HepG2 (cell line): ENCODE measurements around the gene PRKAR1B. TPM values are rescaled to one million over a fixed set of nuclear protein-coding genes. Genes with fewer than 3 reads are reported as not detected.

Source experiments
- ATAC-seq: fragments of 200-7000 bp; cut with Tn5 transposase; 3 replicates; pipeline ENCODE4 v1.9.1; 2020; ENCODE audit warnings: mild to moderate bottlenecking, moderate library complexity
- BruUV-seq: library from RNA; stranded (reverse); fragments of 400-500 nt; replicated peaks from 2 replicates; lab custom pipeline; 2021; lab: Mats Ljungman, UMichigan
- CTCF ChIA-PET: fragments of 300-600 bp; formaldehyde crosslinking; extraction: SDS; loops from one replicate; lab custom pipeline; 2021; ENCODE audit warnings: low total read pairs, inconsistent platforms, low intra/inter-chr PET ratio; lab: Yijun Ruan, JAX
- POLR2A ChIA-PET: fragments of 350-600 bp; sonication (Branson Sonifier 250); formaldehyde crosslinking; loops from one replicate; lab custom pipeline; 2020; ENCODE audit warnings: antibody characterized with exemption, inconsistent platforms; lab: Yijun Ruan, JAX
- DNase-seq: peaks from one replicate; pipeline ENCODE4 v3.0.0-alpha.2; 2015; ENCODE audit warnings: low spot score
- FAIRE-seq: peaks from 3 replicates; lab custom pipeline; 2011; peaks lifted over from hg19 to GRCh38; lab: Jason Lieb, UNC
- H2AFZ ChIP-seq: one replicate; pipeline ENCODE4 v1.6.1; 2011; ENCODE audit warnings: low read length, inconsistent platforms
- H3K27ac ChIP-seq: fragments of 300-600 bp; 3 replicates; pipeline ENCODE4 v1.8.0; 2011; ENCODE audit warnings: mixed run types, mild to moderate bottlenecking, mixed read lengths, low read length, inconsistent platforms; ENCODE audit not compliant: insufficient read depth; ENCODE audit errors: extremely low read length
- H3K27me3 ChIP-seq, 2 experiments: fragments of 200-600 bp in 1 of 2; 2 replicates in 1 of 2; 3 replicates in 1 of 2; pipeline versions ENCODE4 v1.6.0 to v1.8.0; 2011; ENCODE audit warnings: low read length in 2 of 2, mild to moderate bottlenecking in 2 of 2, moderate library complexity in 2 of 2, inconsistent platforms in 1 of 2; ENCODE audit not compliant: insufficient read depth in 2 of 2, control insufficient read depth in 1 of 2
- H3K36me3 ChIP-seq, 2 experiments: fragments of 200-600 bp in 1 of 2; replicated peaks in 1 of 2; 2 replicates in 1 of 2; 3 replicates in 1 of 2; pipeline versions ENCODE4 v1.5.1 to v1.8.0; 2011; ENCODE audit warnings: low read length in 2 of 2, inconsistent platforms in 1 of 2; ENCODE audit not compliant: insufficient read depth in 2 of 2, control insufficient read depth in 1 of 2
- H3K4me1 ChIP-seq: 2 replicates; pipeline ENCODE4 v1.5.1; 2012; ENCODE audit warnings: low read length, inconsistent platforms; ENCODE audit not compliant: insufficient read depth
- H3K4me2 ChIP-seq: 2 replicates; pipeline ENCODE4 v1.6.0; 2011; ENCODE audit warnings: low read depth, low read length, inconsistent platforms
- H3K4me3 ChIP-seq, 3 experiments: fragments of 200-600 bp in 1 of 3; sonication (generic), shearing (Covaris generic) in 1 of 3; replicated peaks in 1 of 3; 2 replicates each; pipeline ENCODE4 v1.5.1; 2011 to 2016; ENCODE audit warnings: low read length in 3 of 3, inconsistent platforms in 2 of 3, low read depth in 2 of 3, mild to moderate bottlenecking in 2 of 3, control low read depth in 1 of 3, mixed read lengths in 1 of 3; ENCODE audit not compliant: insufficient read depth in 1 of 3
- H3K79me2 ChIP-seq: one replicate; pipeline ENCODE4 v1.6.1; 2011; ENCODE audit warnings: low read length, inconsistent platforms; ENCODE audit not compliant: insufficient read depth
- H3K9ac ChIP-seq: 2 replicates; pipeline ENCODE4 v1.6.0; 2011; ENCODE audit warnings: mild to moderate bottlenecking, low read depth, low read length, inconsistent platforms; ENCODE audit not compliant: insufficient read depth
- H3K9me3 ChIP-seq: 2 replicates; pipeline ENCODE4 v1.5.1; 2012; ENCODE audit warnings: mild to moderate bottlenecking, low read length
- H4K20me1 ChIP-seq: 2 replicates; pipeline ENCODE4 v1.6.0; 2011; ENCODE audit warnings: inconsistent platforms, mild to moderate bottlenecking, low read length, moderate library complexity; ENCODE audit not compliant: insufficient read depth
- KLF9 ChIP-seq: IDR thresholded peaks from 2 replicates; pipeline ENCODE4 v1.6.1; 2016; ENCODE audit warnings: low read depth
- PHF21A ChIP-seq: sonication (generic); formaldehyde crosslinking; IDR thresholded peaks from 2 replicates; pipeline ENCODE4 v1.5.0; 2020; ENCODE audit warnings: mild to moderate bottlenecking, missing genetic modification reagents
- PREB ChIP-seq: sonication (generic); formaldehyde crosslinking; IDR thresholded peaks from 2 replicates; pipeline ENCODE4 v1.4.0; 2020; ENCODE audit warnings: missing genetic modification reagents
- THAP9 ChIP-seq: sonication (generic); formaldehyde crosslinking; IDR thresholded peaks from 2 replicates; pipeline ENCODE4; 2020; ENCODE audit warnings: missing genetic modification reagents, mild to moderate bottlenecking, borderline replicate concordance
- WGBS: methylation state at CpG from one replicate; pipeline ENCODE4 v1.1.6; 2017; ENCODE audit warnings: low lambda C conversion rate; 5-methylcytosine and 5-hydroxymethylcytosine counted together
- in situ Hi-C: cut with HindIII; loops from 2 replicates; pipeline ENCODE4 v1.10.0; 2017; ENCODE audit warnings: low pct_unique_long_range_greater_than_20kb; ENCODE audit not compliant: extremely low pct_ligation_motif_present
- intact Hi-C: fragments of 100-400 bp; cut with micrococcal nuclease; formaldehyde crosslinking; loops from one replicate; pipeline ENCODE4 v1.10.0; 2022; ENCODE audit not compliant: unreplicated experiment
- polyA plus RNA-seq, 8 experiments: library from polyadenylated mRNA; depleted of rRNA in 3 of 8; stranded (reverse) in 7 of 8; unstranded in 1 of 8; fragments of >200 nt; fragmentation: Illumina TruSeq in 4 of 8; extraction: Trizol in 4 of 8; gene quantifications; 2 replicates each; pipeline versions ENCODE4 v1.2.1 to v1.2.3, GENCODE V29; 2011 to 2016; ENCODE audit warnings: low read depth in 4 of 8, missing spikeins in 1 of 8, mixed read lengths in 1 of 8; ENCODE audit not compliant: insufficient read depth in 1 of 8
- total RNA-seq, 5 experiments: library from RNA; depleted of rRNA; stranded (reverse); fragments of >200 nt; fragmentation: Illumina TruSeq; extraction: Trizol; gene quantifications; 2 replicates each; pipeline ENCODE4 v1.2.3, GENCODE V29; 2016; ENCODE audit warnings: low read depth in 1 of 5
- TF ChIP-seq, protein P1 (sequence below): sonication (generic); formaldehyde crosslinking; IDR thresholded peaks from 2 replicates; pipeline ENCODE4 v1.4.0; 2020; ENCODE audit warnings: missing genetic modification reagents

PRKAR1B gene
- total and polyA plus RNA-seq, 2 of the 13 experiments (the other 11 are each of a cell fraction or from before 2014, with no cell fraction given): 7.9 to 28.2 TPM

GRCh38 chr7:523347-524336 lies 203.4 kb downstream of the PRKAR1B start (continued):
- TF ChIP-seq THAP9 (CRISPR knock-in tag) (no peak), PREB (CRISPR knock-in tag) (no peak)

DNA sequence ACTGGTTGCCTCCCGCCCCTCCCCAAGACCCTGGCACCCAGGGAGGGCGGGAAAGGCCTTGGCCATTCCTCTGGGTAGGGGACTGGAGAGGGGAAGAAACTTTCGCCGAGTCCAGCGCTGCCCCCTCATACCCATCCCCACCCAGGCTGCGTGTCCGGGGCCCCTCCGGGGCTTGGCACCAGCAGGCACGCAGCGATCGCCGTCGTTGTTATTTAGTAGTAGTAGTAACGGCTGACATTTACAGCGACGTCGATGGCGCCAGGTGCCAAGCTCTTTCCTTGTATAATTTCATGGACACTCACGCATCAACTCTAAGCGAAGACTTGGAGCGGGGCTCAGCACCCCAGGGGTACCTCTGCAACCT lies 204.1 kb downstream of the PRKAR1B start:
- no peak overlapping the region for H2AFZ ChIP-seq

More for the DNA sequence above, 204.1 kb downstream of the PRKAR1B start:
- no peak overlapping the region for H3K9ac ChIP-seq
- no peak overlapping the region for H3K27ac ChIP-seq
- CTCF ChIA-PET: no interaction called here
- POLR2A ChIA-PET: no interaction called here
- peak overlapping the region; percentile 60 for H3K4me2 ChIP-seq
- TF ChIP-seq PHF21A (CRISPR knock-in tag): 0 out of 2 replicates have a peak, but pooled peaks have one; percentile 10
- TF ChIP-seq, protein P1, sequence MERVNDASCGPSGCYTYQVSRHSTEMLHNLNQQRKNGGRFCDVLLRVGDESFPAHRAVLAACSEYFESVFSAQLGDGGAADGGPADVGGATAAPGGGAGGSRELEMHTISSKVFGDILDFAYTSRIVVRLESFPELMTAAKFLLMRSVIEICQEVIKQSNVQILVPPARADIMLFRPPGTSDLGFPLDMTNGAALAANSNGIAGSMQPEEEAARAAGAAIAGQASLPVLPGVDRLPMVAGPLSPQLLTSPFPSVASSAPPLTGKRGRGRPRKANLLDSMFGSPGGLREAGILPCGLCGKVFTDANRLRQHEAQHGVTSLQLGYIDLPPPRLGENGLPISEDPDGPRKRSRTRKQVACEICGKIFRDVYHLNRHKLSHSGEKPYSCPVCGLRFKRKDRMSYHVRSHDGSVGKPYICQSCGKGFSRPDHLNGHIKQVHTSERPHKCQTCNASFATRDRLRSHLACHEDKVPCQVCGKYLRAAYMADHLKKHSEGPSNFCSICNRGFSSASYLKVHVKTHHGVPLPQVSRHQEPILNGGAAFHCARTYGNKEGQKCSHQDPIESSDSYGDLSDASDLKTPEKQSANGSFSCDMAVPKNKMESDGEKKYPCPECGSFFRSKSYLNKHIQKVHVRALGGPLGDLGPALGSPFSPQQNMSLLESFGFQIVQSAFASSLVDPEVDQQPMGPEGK (CRISPR knock-in tag): 0 out of 2 replicates have a peak, but pooled peaks have one; percentile 1
- no peak for TF ChIP-seq KLF9 (CRISPR knock-in tag)
- H3K36me3 ChIP-seq: no peaks in the 10 kb centered on the region
- H4K20me1 ChIP-seq: no peaks in the 10 kb centered on the region
- intact Hi-C loops: no loop called here
- peaks cover 25 to 74% of the 10 kb centered on the region in 2 experiments; a peak in 4 of 5 replicates for H3K27me3 ChIP-seq
- no peak overlapping the region; a peak in 1 of 6 replicates for H3K4me3 ChIP-seq
- no peaks in the 10 kb centered on the region for H3K79me2 ChIP-seq
- no TSS peak for BruUV-seq
- ATAC-seq (no peak), DNase-seq (no peak), FAIRE-seq (no peak)
- no peaks in the 10 kb centered on the region for H3K9me3 ChIP-seq
- H3K4me1 ChIP-seq: peaks cover 9% of the 10 kb centered on the region; the same call in 1 of the 2 replicates
- in situ Hi-C loops: no loop called here
- 72% methylated on average over 16 of the region's 21 CpGs for WGBS
